IMR-90 (cell line): ENCODE data around the gene ZBTB32. TPM values are rescaled to one million over a fixed set of nuclear protein-coding genes. Genes with fewer than 3 reads are reported as not detected.
"Not testable (repeated sequence)": the region's sequence is repeated elsewhere in the genome, so short reads cannot be mapped to it uniquely, and the experiment has no call there.

Experiments
- ATAC-seq: fragments of 200-7000 bp; cut with Tn5 transposase; 2 replicates; pipeline ENCODE4 v1.9.1; 2020; ENCODE audit warnings: low read depth, mild to moderate bottlenecking, moderate library complexity
- BruUV-seq: library from RNA; stranded (reverse); fragments of 400-500 nt; replicated peaks from 2 replicates; lab custom pipeline; 2021; lab: Mats Ljungman, UMichigan
- CTCF ChIA-PET: fragments of 300-600 bp; formaldehyde crosslinking; extraction: SDS; loops from one replicate; lab custom pipeline; 2021; ENCODE audit warnings: antibody characterized with exemption; lab: Yijun Ruan, JAX
- POLR2A ChIA-PET: fragments of 300-600 bp; sonication (Branson Sonifier 250); formaldehyde crosslinking; loops from one replicate; lab custom pipeline; 2022; ENCODE audit warnings: antibody characterized with exemption; ENCODE audit not compliant: unreplicated experiment; lab: Charles Lee
- DNase-seq: peaks from one replicate; pipeline ENCODE4 v3.0.0; 2013
- H2AFZ ChIP-seq: replicated peaks from 2 replicates; pipeline ENCODE3; 2013; ENCODE audit warnings: low read length, mild to moderate bottlenecking; ENCODE audit not compliant: poor library complexity
- H2AK5ac ChIP-seq: 2 replicates; pipeline ENCODE4 v1.6.1; 2013; ENCODE audit warnings: low read depth, low read length, inconsistent platforms
- H2AK9ac ChIP-seq: replicated peaks from 2 replicates; pipeline ENCODE3; 2013; ENCODE audit warnings: mild to moderate bottlenecking, low read depth, low read length, moderate library complexity; ENCODE audit not compliant: poor library complexity
- H2BK120ac ChIP-seq: 2 replicates; pipeline ENCODE4 v1.6.1; 2013; ENCODE audit warnings: low read depth, low read length, inconsistent platforms
- H2BK15ac ChIP-seq: 3 replicates; pipeline ENCODE4 v1.6.1; 2013; ENCODE audit warnings: low read depth, low read length, inconsistent platforms
- H2BK20ac ChIP-seq: 2 replicates; pipeline ENCODE4 v1.6.1; 2013; ENCODE audit warnings: low read depth, mild to moderate bottlenecking, inconsistent platforms, low read length, moderate library complexity
- H2BK5ac ChIP-seq: 2 replicates; pipeline ENCODE4 v1.6.1; 2013; ENCODE audit warnings: mild to moderate bottlenecking, low read depth, low read length, inconsistent platforms; ENCODE audit not compliant: poor library complexity, severe bottlenecking
- H3K14ac ChIP-seq: replicated peaks from 2 replicates; pipeline ENCODE4 v1.6.1; 2013; ENCODE audit warnings: low read depth, low read length, inconsistent platforms
- H3K18ac ChIP-seq: 2 replicates; pipeline ENCODE4 v1.6.1; 2013; ENCODE audit warnings: low read depth, low read length, control low read depth
- H3K23ac ChIP-seq: 2 replicates; pipeline ENCODE4 v1.6.1; 2013; ENCODE audit warnings: low read depth, low read length, inconsistent platforms
- H3K27ac ChIP-seq: 2 replicates; pipeline ENCODE4 v1.5.1; 2013; ENCODE audit warnings: mild to moderate bottlenecking, control low read depth, low read length; ENCODE audit not compliant: insufficient read depth
- H3K27me3 ChIP-seq: 2 replicates; pipeline ENCODE4 v1.6.1; 2013; ENCODE audit warnings: low read length; ENCODE audit not compliant: control insufficient read depth, insufficient read depth
- H3K36me3 ChIP-seq: 2 replicates; pipeline ENCODE4 v1.6.1; 2013; ENCODE audit warnings: low read length, mixed read lengths; ENCODE audit not compliant: control insufficient read depth, insufficient read depth
- H3K4ac ChIP-seq: 2 replicates; pipeline ENCODE4 v1.6.1; 2013; ENCODE audit warnings: low read depth, low read length, inconsistent platforms
- H3K4me1 ChIP-seq: 2 replicates; pipeline ENCODE4 v1.6.1; 2013; ENCODE audit warnings: low read length, mixed read lengths; ENCODE audit not compliant: control insufficient read depth, insufficient read depth
- H3K4me2 ChIP-seq: 2 replicates; pipeline ENCODE4 v1.6.1; 2013; ENCODE audit warnings: low read depth, mild to moderate bottlenecking, control low read depth, low read length, moderate library complexity
- H3K4me3 ChIP-seq: 2 replicates; pipeline ENCODE4 v1.5.1; 2013; ENCODE audit warnings: low read depth, mild to moderate bottlenecking, control low read depth, low read length, moderate library complexity; ENCODE audit not compliant: insufficient read depth
- H3K56ac ChIP-seq: 2 replicates; pipeline ENCODE4 v1.6.1; 2013; ENCODE audit warnings: low read length, inconsistent platforms; ENCODE audit not compliant: insufficient read depth; ENCODE audit errors: extremely low read depth
- H3K79me1 ChIP-seq, 2 experiments: 2 replicates each; pipeline ENCODE4 v1.6.1; 2013; ENCODE audit warnings: low read length in 2 of 2, inconsistent platforms in 1 of 2, low read depth in 1 of 2
- H3K9ac ChIP-seq: 2 replicates; pipeline ENCODE4 v1.6.1; 2013; ENCODE audit warnings: low read depth, low read length, control low read depth
- H3K9me1 ChIP-seq: 2 replicates; pipeline ENCODE4 v1.6.1; 2013; ENCODE audit warnings: low read length, inconsistent platforms; ENCODE audit not compliant: insufficient read depth
- H3K9me3 ChIP-seq: 2 replicates; pipeline ENCODE4 v1.6.1; 2013; ENCODE audit warnings: low read length; ENCODE audit not compliant: control insufficient read depth, insufficient read depth
- H4K20me1 ChIP-seq: 2 replicates; pipeline ENCODE4 v1.6.1; 2013; ENCODE audit warnings: low read length, inconsistent platforms; ENCODE audit not compliant: insufficient read depth
- H4K5ac ChIP-seq: 2 replicates; pipeline ENCODE4 v1.6.1; 2013; ENCODE audit warnings: mild to moderate bottlenecking, low read depth, low read length, control low read depth
- H4K8ac ChIP-seq, 2 experiments: 2 replicates each; pipeline ENCODE4 v1.6.1; 2013; ENCODE audit warnings: low read depth in 2 of 2, low read length in 2 of 2, control low read depth in 1 of 2, inconsistent platforms in 1 of 2
- H4K91ac ChIP-seq: 2 replicates; pipeline ENCODE4 v1.6.1; 2013; ENCODE audit warnings: low read depth, low read length, inconsistent platforms; ENCODE audit not compliant: insufficient read depth
- WGBS, 2 experiments: methylation state at CpG; one replicate each; pipeline versions ENCODE4 v1.1.5 to v1.1.7; 2013; ENCODE audit warnings: missing lambda C conversion rate in 2 of 2; ENCODE audit not compliant: insufficient read length in 1 of 2; ENCODE audit errors: extremely low coverage in 2 of 2; 5-methylcytosine and 5-hydroxymethylcytosine counted together
- dilution Hi-C: fragments of 300-500 bp; cut with HindIII; formaldehyde crosslinking; loops from one replicate; pipeline ENCODE4 v1.14.3; 2018; ENCODE audit warnings: low sequenced_read_pairs; ENCODE audit not compliant: unreplicated experiment
- in situ Hi-C: fragments of 300-500 bp; cut with MboI; formaldehyde crosslinking; loops from 3 replicates; pipeline ENCODE4 v1.14.3; 2019; ENCODE audit warnings: low sequenced_read_pairs, inconsistent platforms, mixed read lengths
- intact Hi-C: fragments of 100-400 bp; cut with micrococcal nuclease; formaldehyde crosslinking; loops from 2 replicates; pipeline ENCODE4 v1.10.0; 2022
- polyA plus RNA-seq, 3 experiments: library from polyadenylated mRNA; depleted of rRNA; stranded (reverse); fragments of >200 nt; gene quantifications; 2 replicates each; pipeline ENCODE4 v1.2.3, GENCODE V29; 2012; ENCODE audit warnings: low replicate concordance in 1 of 3
- total RNA-seq: library from RNA; depleted of rRNA; stranded (reverse); fragments of >200 nt; gene quantifications from 2 replicates; pipeline ENCODE4 v1.2.3, GENCODE V29; 2012

Gene ZBTB32
- total and polyA plus RNA-seq, 2 of the 4 experiments (the other 2 are of a cell fraction) = not detected

GRCh38 chr19:35724132-35724531, 19.8 kb downstream of the ZBTB32 start:
- Histone ChIP-seq H4K20me1 (peaks cover 21% of the 10 kb centered on the region), H3K36me3 (peaks cover 80% of the 10 kb centered on the region), H3K79me1 (peaks cover 14 to 39% of the 10 kb centered on the region in 2 experiments; a peak in 3 of 4 replicates)
- H3K9ac ChIP-seq, H3K14ac ChIP-seq, H2BK20ac ChIP-seq, H4K5ac ChIP-seq, H2AK9ac ChIP-seq, BruUV-seq, H3K4me2 ChIP-seq, H3K9me3 ChIP-seq, dilution Hi-C loops, H3K27ac ChIP-seq, H3K9me1 ChIP-seq, DNase-seq, in situ Hi-C loops, H2BK120ac ChIP-seq, H3K4me1 ChIP-seq, H2BK15ac ChIP-seq, H2AFZ ChIP-seq, intact Hi-C loops, CTCF ChIA-PET, ATAC-seq, H4K91ac ChIP-seq, H3K23ac ChIP-seq, H3K27me3 ChIP-seq, H4K8ac ChIP-seq, H3K4me3 ChIP-seq, H3K4ac ChIP-seq, H3K56ac ChIP-seq, H2BK5ac ChIP-seq, POLR2A ChIA-PET, H2AK5ac ChIP-seq, H3K18ac ChIP-seq: not testable (repeated sequence)
- WGBS, 2 experiments = 90% methylated on average over 2 of the region's 7 CpGs; no CpG with 5 or more reads in 1 of the 2 experiments
